ENCODE data around the gene IMPA2. TPM values are rescaled to one million over a fixed set of nuclear protein-coding genes. Genes with fewer than 3 reads are reported as not detected.

IMPA2 gene
- total RNA-seq, 4 donors from 2014 or later, result 39.5 to 62.7 (median 43.3) TPM

GRCh38 chr18:11969904-11970835, 11.1 kb upstream of the IMPA2 start:
- TF ChIP-seq CTCF (IDR thresholded peaks at IDR 0.05; ENCODE audit: low read depth), result no peak

GRCh38 chr18:11972371-11973174, 8.7 kb upstream of the IMPA2 start:
- no peak for TF ChIP-seq CTCF (IDR thresholded peaks at IDR 0.05; ENCODE audit: low read depth)

- TF ChIP-seq CTCF (IDR thresholded peaks at IDR 0.05; ENCODE audit: low read depth), result no peak
Observed at GRCh38 chr18:11974741-11975325, 6.5 kb upstream of the IMPA2 start.

- no peak for TF ChIP-seq CTCF (IDR thresholded peaks at IDR 0.05; ENCODE audit: low read depth)
Observed at GRCh38 chr18:11975723-11976122, 5.6 kb upstream of the IMPA2 start.

- no peak for TF ChIP-seq CTCF (IDR thresholded peaks at IDR 0.05; ENCODE audit: low read depth)
Observed at GRCh38 chr18:11976315-11977152, 4.8 kb upstream of the IMPA2 start.

GRCh38 chr18:11977153-11977466, 4.2 kb upstream of the IMPA2 start:
- no peak for TF ChIP-seq CTCF (IDR thresholded peaks at IDR 0.05; ENCODE audit: low read depth)
